Heart left ventricle (tissue), 16 donors: ENCODE data around the gene HOXB7. TPM values are rescaled to one million over a fixed set of nuclear protein-coding genes. Genes with fewer than 3 reads are reported as not detected.

Experiments
- ATAC-seq, 4 donors: fragments of 200-7000 bp; cut with Tn5 transposase; one replicate each; pipeline ENCODE4 v1.9.1; 2020 to 2022; ENCODE audit warnings: moderate library complexity in 4 of 4, mild to moderate bottlenecking in 3 of 4, moderate number of reproducible peaks in 1 of 4
- DNase-seq, 5 donors: peaks; one replicate each; pipeline ENCODE4 v3.0.0-alpha.2; 2020
- H3K27ac ChIP-seq, 12 donors: fragments of 200-600 bp; sonication (generic) in 4 of 12; one replicate each; pipeline versions ENCODE4 v1.5.0 to v1.8.0; 2016 to 2022; ENCODE audit warnings: mild to moderate bottlenecking in 2 of 12
- H3K27me3 ChIP-seq, 9 donors: fragments of 200-600 bp; sonication (generic) in 2 of 9; one replicate each; pipeline versions ENCODE4 v1.5.1 to v1.8.0; 2016 to 2022; ENCODE audit warnings: mild to moderate bottlenecking in 3 of 9
- H3K36me3 ChIP-seq, 9 donors: fragments of 200-600 bp; sonication (generic) in 2 of 9; one replicate each; pipeline versions ENCODE4 v1.5.0 to v1.8.0; 2018 to 2022; ENCODE audit warnings: mild to moderate bottlenecking in 2 of 9
- H3K4me1 ChIP-seq, 12 donors: fragments of 200-600 bp; sonication (generic) in 4 of 12; one replicate each; pipeline versions ENCODE4 v1.5.0 to v1.8.0; 2016 to 2022; ENCODE audit warnings: mild to moderate bottlenecking in 3 of 12
- H3K4me3 ChIP-seq, 12 donors: fragments of 200-600 bp; sonication (generic) in 4 of 12; one replicate each; pipeline versions ENCODE4 v1.5.0 to v1.8.0; 2017 to 2022; ENCODE audit warnings: mild to moderate bottlenecking in 9 of 12, moderate library complexity in 4 of 12
- H3K9me3 ChIP-seq, 12 donors: fragments of 200-600 bp; sonication (generic) in 4 of 12; one replicate each; pipeline versions ENCODE4 v1.5.0 to v1.8.0; 2016 to 2022; ENCODE audit warnings: mild to moderate bottlenecking in 1 of 12
- CTCF ChIP-seq, 12 donors: fragments of 200-600 bp; sonication (generic) in 4 of 12; IDR thresholded peaks; one replicate each; pipeline versions ENCODE4 v1.5.0 to v1.8.0; 2018 to 2022; ENCODE audit warnings: antibody characterized with exemption in 12 of 12, mild to moderate bottlenecking in 5 of 12
- POLR2A ChIP-seq, 2 donors: fragments of 450-650 bp; IDR thresholded peaks; one replicate each; pipeline ENCODE4 v1.6.1; 2017; ENCODE audit warnings: antibody characterized with exemption in 2 of 2, mild to moderate bottlenecking in 2 of 2, moderate library complexity in 2 of 2
- WGBS, 4 donors: extraction: QIAGEN DNeasy Blood & Tissue Kit in 2 of 4; methylation state at CpG; one replicate each; pipeline versions ENCODE4 v1.1.5 to v1.1.7; 2013 to 2018; 5-methylcytosine and 5-hydroxymethylcytosine counted together
- intact Hi-C, 10 donors: fragments of 100-400 bp; cut with DNase I; formaldehyde crosslinking; loops; one replicate each; pipeline versions ENCODE4 v1.11.1 to v1.14.2; 2022
- polyA plus RNA-seq, 2 donors: library from polyadenylated mRNA; stranded (reverse); fragments of 200-250 nt; gene quantifications; one replicate each; pipeline ENCODE4 v1.2.3, GENCODE V29; 2013
- total RNA-seq, 9 donors: library from RNA; depleted of rRNA in 2 of 9; stranded (reverse); fragments of >200 nt in 2 of 9; fragmentation: NEBNext Ultra II Directional in 3 of 9; extraction: Animal tissue kit (Norgen Biotek cat#: 25700) in 3 of 9; gene quantifications; one replicate each; pipeline versions ENCODE4 v1.1.0 to v1.2.4, GENCODE V29; 2016 to 2023
- donor health status: ischemic (EF 13 %, LVEDD 7.1; RV severe dilation, severe dysfunction).
- donor health status: healthy with polysubstance abuse.
- donor health status: DM: no; HTN: yes; CAD: no.
- donor health status: DM: no; HTN: no; CAD: no.
- donor health status: ischemic (EF 25% LVEDD 6.9; RV normal size, moderate dysfunction).
- donor health status: ischemic (EF 25% LVEDD 5.7; RV mildly dilated, moderate dysfunction).
- donor health status: healthy.
- donor health status: DM: yes; HTN: yes; CAD: no.
- donor health status: ischemic (EF 35%, LVEDD 5.7; RV mildly dilated, moderate dysfunction).
- donor health status: nonischemic (EF 11% LVEDD 7.7; RV severe dilation, severe dysfunction).
- donor health status: DM: yes; HTN: yes; CAD: no.
- donor health status: PGD.
- donor health status: ischemic (EF 29% LVEDD 5.4; RV normal size, mild dysfunction).
- donor health status: nonischemic (EF 23%, LVEDD 6.1; RV moderate dilation, normal function).

HOXB7 gene
- total and polyA plus RNA-seq, 11 donors, result 0.12 to 0.88 (median 0.40) TPM; not detected in 5

GRCh38 chr17:48612854-48613691 is 2.3 kb upstream of the HOXB7 start:
- no peak for DNase-seq
- Histone ChIP-seq H3K4me1 (peaks cover 0 to 50% (median 20%) of the 10 kb centered on the region in 12 donors), H3K36me3 (no peaks in the 10 kb centered on the region), H3K4me3 (peak overlapping the region in 6 of 12 donors; percentile 26 to 67 (median 33)), H3K9me3 (no peaks in the 10 kb centered on the region), H3K27ac (no peak overlapping the region), H3K27me3 (peaks cover 82 to 100% (median 98%) of the 10 kb centered on the region in 9 donors)
- WGBS, 4 donors, result 1 to 4% (median 2%) methylated on average over 40 to 67 of the region's 67 CpGs
- peak in 2 of 4 donors; percentile 26 to 57 for ATAC-seq
- intact Hi-C loops, result loop anchor here in 9 of 10 donors (10.0 kb wide), 5 partner anchors 278 to 588 kb away; no protein-coding TSS in a partner anchor
- TF ChIP-seq CTCF (IDR thresholded peaks at IDR 0.05), result peak in 1 of 12 donors; percentile 12
- no peak for TF ChIP-seq POLR2A (IDR thresholded peaks at IDR 0.05)

- Histone ChIP-seq H3K4me3 (peak overlapping the region in 5 of 12 donors; percentile 26 to 67 (median 39)), H3K27me3 (peaks cover 82 to 100% (median 98%) of the 10 kb centered on the region in 9 donors), H3K27ac (no peak overlapping the region), H3K4me1 (peaks cover 0 to 45% (median 18%) of the 10 kb centered on the region in 12 donors), H3K9me3 (no peaks in the 10 kb centered on the region), H3K36me3 (no peaks in the 10 kb centered on the region)
- ATAC-seq, result no peak
- TF ChIP-seq CTCF (IDR thresholded peaks at IDR 0.05) (no peak), POLR2A (IDR thresholded peaks at IDR 0.05) (no peak)
- WGBS, 4 donors, result 3 to 5% (median 3%) methylated on average over 15 of the region's 15 CpGs
- intact Hi-C loops, result loop anchor here in 9 of 10 donors (10.0 kb wide), 5 partner anchors 278 to 588 kb away; no protein-coding TSS in a partner anchor
- no peak for DNase-seq
These were observed 1.6 kb upstream of the HOXB7 start for GRCh38 chr17:48612456-48612853.

GRCh38 chr17:48611681-48612455 is 1.1 kb upstream of the HOXB7 start:
- ATAC-seq (no peak), DNase-seq (no peak)
- 3 to 5% (median 4%) methylated on average over 35 to 36 of the region's 36 CpGs for WGBS, 4 donors
- peaks cover 0 to 45% (median 18%) of the 10 kb centered on the region in 12 donors for H3K4me1 ChIP-seq
- TF ChIP-seq POLR2A (IDR thresholded peaks at IDR 0.05) (no peak), CTCF (IDR thresholded peaks at IDR 0.05) (no peak)
- H3K36me3 ChIP-seq, result no peaks in the 10 kb centered on the region
- peak overlapping the region in 9 of 12 donors; percentile 4 to 67 (median 44) for H3K4me3 ChIP-seq
- H3K9me3 ChIP-seq, result no peaks in the 10 kb centered on the region
- intact Hi-C loops, result loop anchor here in 9 of 10 donors (10.0 kb wide), 5 partner anchors 277 to 587 kb away; no protein-coding TSS in a partner anchor
- peaks cover 82 to 100% (median 98%) of the 10 kb centered on the region in 9 donors for H3K27me3 ChIP-seq
- H3K27ac ChIP-seq, result peak overlapping the region in 1 of 12 donors; percentile 80
